ENCODE data around the gene PALB2. TPM values are rescaled to one million over a fixed set of nuclear protein-coding genes. Genes with fewer than 3 reads are reported as not detected.

The PALB2 gene
- total and polyA plus RNA-seq, 3 donors from 2014 or later: 14.4 to 26.8 (median 24.6) TPM

GRCh38 chr16:23682181-23682580, 41.1 kb upstream of the PALB2 start:
- no peaks in the 10 kb centered on the region for H3K36me3 ChIP-seq (ENCODE audit: low read depth, missing control alignments)
- H3K27me3 ChIP-seq: no peaks in the 10 kb centered on the region
- H3K4me3 ChIP-seq: no peak overlapping the region
- TF ChIP-seq CTCF (IDR thresholded peaks at IDR 0.05) (no peak), POLR2A (IDR thresholded peaks at IDR 0.05) (no peak)
- no peaks in the 10 kb centered on the region for H3K9me3 ChIP-seq
- intact Hi-C loops (cut with DNase I; ENCODE audit: low total_unique reads): no loop called here
- no peak for DNase-seq
- no peak overlapping the region for H3K27ac ChIP-seq
- peaks cover 8% of the 10 kb centered on the region for H3K4me1 ChIP-seq
- 98 to 100% methylated on average over 1 of the region's 1 CpG for WGBS, 2 donors

- no peak for DNase-seq
- Histone ChIP-seq H3K27me3 (no peaks in the 10 kb centered on the region), H3K27ac (no peak overlapping the region), H3K4me1 (peaks cover 8% of the 10 kb centered on the region), H3K9me3 (no peaks in the 10 kb centered on the region), H3K4me3 (no peak overlapping the region), H3K36me3 (ENCODE audit: low read depth, missing control alignments) (no peaks in the 10 kb centered on the region)
- 22 to 56% methylated on average over 6 of the region's 6 CpGs for WGBS, 2 donors
- TF ChIP-seq CTCF (IDR thresholded peaks at IDR 0.05): no peak
- TF ChIP-seq POLR2A (IDR thresholded peaks at IDR 0.05): no peak
- intact Hi-C loops (cut with DNase I; ENCODE audit: low total_unique reads): no loop called here
Measured at GRCh38 chr16:23679986-23680336, 38.9 kb upstream of the PALB2 start.

GRCh38 chr16:23679274-23679985, 38.3 kb upstream of the PALB2 start:
- TF ChIP-seq CTCF (IDR thresholded peaks at IDR 0.05) (no peak), POLR2A (IDR thresholded peaks at IDR 0.05) (no peak)
- Histone ChIP-seq H3K4me3 (peak overlapping the region; percentile 49 to 56), H3K36me3 (ENCODE audit: low read depth, missing control alignments) (no peaks in the 10 kb centered on the region), H3K27me3 (no peaks in the 10 kb centered on the region), H3K9me3 (no peaks in the 10 kb centered on the region), H3K27ac (no peak overlapping the region), H3K4me1 (peaks cover 8% of the 10 kb centered on the region)
- DNase-seq: no peak
- 18 to 26% methylated on average over 11 to 24 of the region's 24 CpGs for WGBS, 2 donors
- intact Hi-C loops (cut with DNase I; ENCODE audit: low total_unique reads): no loop called here

GRCh38 chr16:23678430-23679273, 37.5 kb upstream of the PALB2 start, which contains the start of gene PLK1:
PLK1 (plus strand) TSS chr16:23678889; CDS start chr16:23678933, 44 bp downstream.
- no peaks in the 10 kb centered on the region for H3K9me3 ChIP-seq
- peaks cover 8% of the 10 kb centered on the region for H3K4me1 ChIP-seq
- H3K27ac ChIP-seq: peak within 1 kb of the TSS in 1 of 2 donors; percentile 43
- H3K36me3 ChIP-seq (ENCODE audit: low read depth, missing control alignments): no peaks in the 10 kb centered on the region
- TF ChIP-seq CTCF (IDR thresholded peaks at IDR 0.05) (no peak), POLR2A (IDR thresholded peaks at IDR 0.05) (no peak)
- 0 to 2% methylated on average over 4 to 75 of the region's 75 CpGs for WGBS, 2 donors
- H3K4me3 ChIP-seq: peak within 1 kb of the TSS; percentile 49 to 56
- no peaks in the 10 kb centered on the region for H3K27me3 ChIP-seq
- DNase-seq: peak; percentile 92
- intact Hi-C loops (cut with DNase I; ENCODE audit: low total_unique reads): no loop called here

Measured in testis (tissue), 3 donors.